ENCODE data around the gene ETF1.

Gene ETF1

GRCh38 chr5:138460032-138460693 lies 82.9 kb downstream of the ETF1 start:
- Mint-ChIP-seq H3K9me3 (no peaks in the 10 kb centered on the region), H3K27ac (peak overlapping the region; percentile 50), H3K27me3 (ENCODE audit: low read depth) (no peaks in the 10 kb centered on the region), H3K4me3 (no peak overlapping the region), H3K36me3 (ENCODE audit: low read depth) (peaks cover 3% of the 10 kb centered on the region), H3K4me1 (ENCODE audit: low read depth) (peaks cover 23% of the 10 kb centered on the region)

GRCh38 chr5:138459311-138459933 lies 83.6 kb downstream of the ETF1 start:
- no peaks in the 10 kb centered on the region for H3K9me3 Mint-ChIP-seq
- H3K27me3 Mint-ChIP-seq (ENCODE audit: low read depth), result no peaks in the 10 kb centered on the region
- H3K27ac Mint-ChIP-seq, result peak overlapping the region; percentile 98
- peaks cover 23% of the 10 kb centered on the region for H3K4me1 Mint-ChIP-seq (ENCODE audit: low read depth)
- peaks cover 3% of the 10 kb centered on the region for H3K36me3 Mint-ChIP-seq (ENCODE audit: low read depth)
- H3K4me3 Mint-ChIP-seq, result peak overlapping the region; percentile 59

GRCh38 chr5:138458856-138459255 lies 84.2 kb downstream of the ETF1 start:
- Mint-ChIP-seq H3K27me3 (ENCODE audit: low read depth) (no peaks in the 10 kb centered on the region), H3K36me3 (ENCODE audit: low read depth) (peaks cover 3% of the 10 kb centered on the region), H3K4me1 (ENCODE audit: low read depth) (peaks cover 23% of the 10 kb centered on the region), H3K4me3 (peak overlapping the region; percentile 59), H3K27ac (peak overlapping the region; percentile 98), H3K9me3 (no peaks in the 10 kb centered on the region)

DNA sequence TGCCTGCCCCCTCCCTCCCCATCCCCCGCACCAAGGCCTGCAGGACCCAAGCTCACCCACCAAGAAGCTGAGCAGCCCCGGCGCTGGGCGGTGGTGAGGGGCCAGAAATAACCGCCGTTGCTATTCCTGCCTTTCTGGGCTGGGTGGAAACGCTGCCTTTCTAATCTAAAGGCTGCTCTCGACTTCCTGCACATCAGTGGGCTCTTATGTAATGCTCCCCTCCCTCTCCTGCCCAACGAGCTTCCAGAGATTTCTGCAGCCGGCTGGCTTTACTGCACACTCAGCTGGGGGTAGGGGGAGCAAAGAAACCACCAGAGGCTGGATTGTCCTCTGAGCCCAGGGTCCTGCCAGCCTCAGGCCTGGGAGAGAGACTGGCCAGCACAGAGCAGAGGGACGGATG lies 84.7 kb downstream of the ETF1 start:
- no peak overlapping the region for H3K4me3 Mint-ChIP-seq
- peak overlapping the region; percentile 98 for H3K27ac Mint-ChIP-seq
- H3K4me1 Mint-ChIP-seq (ENCODE audit: low read depth), result peaks cover 23% of the 10 kb centered on the region
- peaks cover 3% of the 10 kb centered on the region for H3K36me3 Mint-ChIP-seq (ENCODE audit: low read depth)
- H3K27me3 Mint-ChIP-seq (ENCODE audit: low read depth), result no peaks in the 10 kb centered on the region
- no peaks in the 10 kb centered on the region for H3K9me3 Mint-ChIP-seq

DNA sequence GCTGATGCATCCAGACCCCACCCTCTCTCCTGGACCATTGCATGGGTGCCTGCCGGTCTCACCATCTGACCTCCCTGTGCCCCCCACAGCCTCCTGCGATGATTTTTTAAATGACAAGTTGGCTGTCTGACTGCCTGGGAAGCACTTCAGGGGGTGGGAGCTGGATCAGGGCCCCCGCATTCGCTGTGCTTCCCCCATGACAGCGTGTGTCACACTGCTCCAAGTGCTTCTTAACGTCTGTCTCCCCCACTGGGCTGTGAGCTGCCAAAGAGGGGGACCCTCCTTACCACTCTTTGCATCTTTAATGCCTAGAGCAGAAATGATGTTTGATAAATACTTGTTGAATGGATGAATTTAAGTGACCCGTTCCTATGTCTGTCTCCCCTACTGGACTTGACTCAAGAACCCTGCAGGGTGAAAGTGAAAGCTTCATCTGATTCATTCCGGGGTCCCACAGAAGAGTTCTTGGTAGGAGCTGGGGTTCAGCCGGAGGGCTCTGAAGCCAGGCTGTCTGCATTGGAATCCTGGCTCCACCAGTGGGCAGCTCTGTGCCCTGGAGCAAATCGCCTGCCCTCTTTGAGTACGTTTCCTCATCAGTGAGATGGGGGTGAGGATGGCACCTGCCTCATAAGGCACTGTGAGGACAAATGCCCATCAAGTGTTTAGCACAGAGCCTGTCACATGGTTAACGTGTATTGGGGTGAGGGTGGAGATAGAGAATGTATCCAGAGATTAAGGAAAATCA lies 85.3 kb downstream of the ETF1 start:
- Mint-ChIP-seq H3K4me1 (ENCODE audit: low read depth) (peaks cover 23% of the 10 kb centered on the region), H3K36me3 (ENCODE audit: low read depth) (peaks cover 3% of the 10 kb centered on the region), H3K9me3 (no peaks in the 10 kb centered on the region), H3K27me3 (ENCODE audit: low read depth) (no peaks in the 10 kb centered on the region), H3K4me3 (no peak overlapping the region), H3K27ac (peak overlapping the region; percentile 64)
